GM23338 (cell line): ENCODE results near the gene AHNAK. TPM values are rescaled to one million over a fixed set of nuclear protein-coding genes. Genes with fewer than 3 reads are reported as not detected.

Experiments used
- ATAC-seq: fragments of 200-7000 bp; cut with Tn5 transposase; 3 replicates; pipeline ENCODE4 v1.9.1; 2020
- DNase-seq: peaks from one replicate; pipeline ENCODE4 v3.0.0-alpha.2; 2015; ENCODE audit warnings: low spot score
- H2AFZ ChIP-seq: fragments of 200-600 bp; sonication (generic); 2 replicates; pipeline ENCODE4 v1.8.0; 2016; ENCODE audit warnings: antibody characterized with exemption, mild to moderate bottlenecking, moderate library complexity
- H3F3A ChIP-seq: fragments of 200-600 bp; sonication (generic); replicated peaks from 2 replicates; pipeline ENCODE4 v1.8.0; 2017; ENCODE audit warnings: antibody characterized with exemption, mixed run types, low read depth
- H3K27ac ChIP-seq: fragments of 200-600 bp; sonication (generic); 2 replicates; pipeline ENCODE4 v1.6.1; 2016; ENCODE audit warnings: low read depth
- H3K27me3 ChIP-seq: fragments of 200-600 bp; sonication (generic); 2 replicates; pipeline ENCODE4 v1.8.0; 2016; ENCODE audit warnings: mild to moderate bottlenecking, mixed run types, moderate library complexity; ENCODE audit not compliant: insufficient read depth
- H3K36me3 ChIP-seq: fragments of 200-600 bp; sonication (generic); 2 replicates; pipeline ENCODE4 v1.8.0; 2016; ENCODE audit warnings: mild to moderate bottlenecking; ENCODE audit not compliant: insufficient read depth
- H3K4me1 ChIP-seq: fragments of 200-600 bp; sonication (generic); 2 replicates; pipeline ENCODE4 v1.8.0; 2016; ENCODE audit warnings: mild to moderate bottlenecking, moderate library complexity; ENCODE audit not compliant: insufficient read depth
- H3K4me2 ChIP-seq: fragments of 200-600 bp; sonication (generic); 2 replicates; pipeline ENCODE4 v1.7.1; 2017; ENCODE audit warnings: mixed run types
- H3K4me3 ChIP-seq: fragments of 200-600 bp; sonication (generic); 2 replicates; pipeline ENCODE4 v1.6.1; 2016; ENCODE audit warnings: mixed run types
- H3K79me2 ChIP-seq: fragments of 200-600 bp; sonication (generic); replicated peaks from 2 replicates; pipeline ENCODE4 v1.8.0; 2017; ENCODE audit warnings: mild to moderate bottlenecking; ENCODE audit not compliant: insufficient read depth
- H3K9me2 ChIP-seq: fragments of 200-600 bp; sonication (generic); 2 replicates; pipeline ENCODE4 v1.8.0; 2017; ENCODE audit not compliant: insufficient read depth
- H4K20me1 ChIP-seq: fragments of 200-600 bp; sonication (generic); replicated peaks from 2 replicates; pipeline ENCODE4 v1.8.0; 2017; ENCODE audit warnings: mild to moderate bottlenecking; ENCODE audit not compliant: insufficient read depth
- H3K27ac Mint-ChIP-seq: 2 replicates; pipeline ENCODE4 v1.8.0; 2020; ENCODE audit warnings: inconsistent platforms, mild to moderate bottlenecking, moderate library complexity, mixed read lengths
- H3K27me3 Mint-ChIP-seq: 3 replicates; pipeline ENCODE4 v1.8.0; 2022; ENCODE audit warnings: low read depth, mild to moderate bottlenecking, moderate library complexity, mixed read lengths, inconsistent platforms; ENCODE audit not compliant: insufficient read depth, poor library complexity
- H3K36me3 Mint-ChIP-seq: 3 replicates; pipeline ENCODE4 v1.8.0; 2021; ENCODE audit warnings: low read depth, mild to moderate bottlenecking, inconsistent platforms, moderate library complexity, mixed read lengths
- H3K4me1 Mint-ChIP-seq: 3 replicates; pipeline ENCODE4 v1.8.0; 2020; ENCODE audit warnings: mild to moderate bottlenecking, inconsistent platforms, mixed read lengths
- H3K4me3 Mint-ChIP-seq: 3 replicates; pipeline ENCODE4 v1.8.0; 2021; ENCODE audit warnings: moderate library complexity, mild to moderate bottlenecking, inconsistent platforms, mixed read lengths
- H3K9me3 Mint-ChIP-seq: 3 replicates; pipeline ENCODE4 v1.8.0; 2020; ENCODE audit warnings: moderate library complexity, mild to moderate bottlenecking, inconsistent platforms, mixed read lengths
- CREB1 ChIP-seq: fragments of 250-450 bp; sonication (Bioruptor Pico); IDR thresholded peaks from 2 replicates; pipeline ENCODE4 v1.5.0; 2020; ENCODE audit warnings: low read depth, mild to moderate bottlenecking, moderate library complexity
- EZH2 ChIP-seq: fragments of 200-600 bp; sonication (generic); IDR thresholded peaks from one replicate; pipeline ENCODE4 v1.8.0; 2017; ENCODE audit warnings: antibody characterized with exemption, mild to moderate bottlenecking, low read depth; ENCODE audit not compliant: unreplicated experiment
- EZH2phosphoT487 ChIP-seq: fragments of 200-600 bp; sonication (generic); IDR thresholded peaks from one replicate; pipeline ENCODE4 v1.8.1; 2018; ENCODE audit warnings: antibody characterized with exemption; ENCODE audit not compliant: unreplicated experiment
- JUNB ChIP-seq: IDR thresholded peaks from one replicate; pipeline ENCODE4 v1.6.1; 2016; ENCODE audit warnings: antibody characterized with exemption; ENCODE audit not compliant: unreplicated experiment
- NANOG ChIP-seq: IDR thresholded peaks from 2 replicates; pipeline ENCODE4 v1.6.1; 2016; ENCODE audit warnings: antibody characterized with exemption, borderline replicate concordance
- POLR2AphosphoS5 ChIP-seq: IDR thresholded peaks from 2 replicates; pipeline ENCODE4 v1.6.1; 2016; ENCODE audit warnings: antibody characterized with exemption, low read depth
- REST ChIP-seq: IDR thresholded peaks from one replicate; pipeline ENCODE4 v1.6.1; 2018; ENCODE audit warnings: antibody characterized with exemption; ENCODE audit not compliant: unreplicated experiment
- STAT1 ChIP-seq: IDR thresholded peaks from one replicate; pipeline ENCODE4 v1.6.1; 2016; ENCODE audit warnings: antibody characterized with exemption; ENCODE audit not compliant: unreplicated experiment
- ZNF114 ChIP-seq: fragments of 250-450 bp; sonication (Bioruptor Pico); IDR thresholded peaks from 2 replicates; pipeline ENCODE4 v1.5.0; 2020; ENCODE audit warnings: mild to moderate bottlenecking, moderate library complexity
- ZNF331 ChIP-seq: fragments of 250-450 bp; sonication (Bioruptor Pico); IDR thresholded peaks from 2 replicates; pipeline ENCODE4 v1.5.0; 2020; ENCODE audit warnings: low read depth, mild to moderate bottlenecking, moderate library complexity
- ZNF462 ChIP-seq: fragments of 250-450 bp; sonication (Bioruptor Pico); IDR thresholded peaks from 2 replicates; pipeline ENCODE4 v1.5.0; 2020; ENCODE audit warnings: mild to moderate bottlenecking, moderate library complexity
- polyA plus RNA-seq: library from polyadenylated mRNA; unstranded; fragments of >200 nt; fragmentation: Nextera tagmentation; extraction: Ambion mirVana; gene quantifications from 2 replicates; pipeline ENCODE4 v1.2.1, GENCODE V29; 2016
- total RNA-seq: library from RNA; depleted of rRNA; stranded (reverse); fragments of >200 nt; shearing (Covaris generic); gene quantifications from 2 replicates; pipeline ENCODE4 v1.2.3, GENCODE V29; 2014
- TF ChIP-seq, protein P1 (sequence below): IDR thresholded peaks from 2 replicates; pipeline ENCODE4 v1.6.1; 2016; ENCODE audit warnings: antibody characterized with exemption
- TF ChIP-seq, protein P2 (sequence below), 2 experiments: fragments of 200-600 bp in 1 of 2; sonication (generic) in 1 of 2; conservative IDR thresholded peaks; 2 replicates each; pipeline versions ENCODE4 v1.5.1 to v1.6.1; 2016 to 2017; ENCODE audit warnings: antibody characterized with exemption in 2 of 2, low read depth in 2 of 2, mild to moderate bottlenecking in 2 of 2, moderate library complexity in 1 of 2

The AHNAK gene
- total and polyA plus RNA-seq, 2 experiments from 2014 or later, result 0.91 to 2.1 TPM

GRCh38 chr11:62559204-62559603, 12.6 kb upstream of the AHNAK start:
- peaks cover 63% of the 10 kb centered on the region for H3K4me1 ChIP-seq
- H3K36me3 Mint-ChIP-seq, result peaks cover 84% of the 10 kb centered on the region
- H3F3A ChIP-seq, result peaks cover 66% of the 10 kb centered on the region
- peak overlapping the region; percentile 42; the same call in 1 of the 2 replicates for H3K4me2 ChIP-seq
- H3K27ac Mint-ChIP-seq, result peak overlapping the region; percentile 96
- peaks cover 65% of the 10 kb centered on the region for H3K4me1 Mint-ChIP-seq
- DNase-seq (no peak), ATAC-seq (no peak)
- no peak overlapping the region for H3K4me3 ChIP-seq
- peaks cover 46% of the 10 kb centered on the region for H4K20me1 ChIP-seq
- peaks cover 32% of the 10 kb centered on the region for H3K79me2 ChIP-seq
- H3K27me3 Mint-ChIP-seq, result peaks cover 32% of the 10 kb centered on the region
- peaks cover 39% of the 10 kb centered on the region for H3K36me3 ChIP-seq
- TF ChIP-seq ZNF462 (CRISPR knock-in tag) (no peak), REST (no peak), ZNF114 (no peak), JUNB (no peak), ZNF331 (CRISPR knock-in tag) (no peak), EZH2 (no peak), EZH2phosphoT487 (no peak), NANOG (no peak), CREB1 (CRISPR knock-in tag) (no peak), STAT1 (no peak), POLR2AphosphoS5 (no peak)
- TF ChIP-seq, protein P1, sequence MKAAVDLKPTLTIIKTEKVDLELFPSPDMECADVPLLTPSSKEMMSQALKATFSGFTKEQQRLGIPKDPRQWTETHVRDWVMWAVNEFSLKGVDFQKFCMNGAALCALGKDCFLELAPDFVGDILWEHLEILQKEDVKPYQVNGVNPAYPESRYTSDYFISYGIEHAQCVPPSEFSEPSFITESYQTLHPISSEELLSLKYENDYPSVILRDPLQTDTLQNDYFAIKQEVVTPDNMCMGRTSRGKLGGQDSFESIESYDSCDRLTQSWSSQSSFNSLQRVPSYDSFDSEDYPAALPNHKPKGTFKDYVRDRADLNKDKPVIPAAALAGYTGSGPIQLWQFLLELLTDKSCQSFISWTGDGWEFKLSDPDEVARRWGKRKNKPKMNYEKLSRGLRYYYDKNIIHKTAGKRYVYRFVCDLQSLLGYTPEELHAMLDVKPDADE, result no peak
- TF ChIP-seq, protein P2, sequence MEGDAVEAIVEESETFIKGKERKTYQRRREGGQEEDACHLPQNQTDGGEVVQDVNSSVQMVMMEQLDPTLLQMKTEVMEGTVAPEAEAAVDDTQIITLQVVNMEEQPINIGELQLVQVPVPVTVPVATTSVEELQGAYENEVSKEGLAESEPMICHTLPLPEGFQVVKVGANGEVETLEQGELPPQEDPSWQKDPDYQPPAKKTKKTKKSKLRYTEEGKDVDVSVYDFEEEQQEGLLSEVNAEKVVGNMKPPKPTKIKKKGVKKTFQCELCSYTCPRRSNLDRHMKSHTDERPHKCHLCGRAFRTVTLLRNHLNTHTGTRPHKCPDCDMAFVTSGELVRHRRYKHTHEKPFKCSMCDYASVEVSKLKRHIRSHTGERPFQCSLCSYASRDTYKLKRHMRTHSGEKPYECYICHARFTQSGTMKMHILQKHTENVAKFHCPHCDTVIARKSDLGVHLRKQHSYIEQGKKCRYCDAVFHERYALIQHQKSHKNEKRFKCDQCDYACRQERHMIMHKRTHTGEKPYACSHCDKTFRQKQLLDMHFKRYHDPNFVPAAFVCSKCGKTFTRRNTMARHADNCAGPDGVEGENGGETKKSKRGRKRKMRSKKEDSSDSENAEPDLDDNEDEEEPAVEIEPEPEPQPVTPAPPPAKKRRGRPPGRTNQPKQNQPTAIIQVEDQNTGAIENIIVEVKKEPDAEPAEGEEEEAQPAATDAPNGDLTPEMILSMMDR (conservative IDR thresholded peaks at IDR 0.05; ENCODE audit: low read depth in 2 of 2), result no peak
- H3K9me3 Mint-ChIP-seq, result no peaks in the 10 kb centered on the region; the same call in 2 of the 3 replicates
- H2AFZ ChIP-seq, result no peak overlapping the region
- peak overlapping the region; percentile 48; the same call in 2 of the 3 replicates for H3K4me3 Mint-ChIP-seq
- H3K27ac ChIP-seq, result peak overlapping the region; percentile 92
- H3K27me3 ChIP-seq, result no peaks in the 10 kb centered on the region
- no peaks in the 10 kb centered on the region for H3K9me2 ChIP-seq
